ENCODE measurements around the gene TSC22D4.
A peak's percentile ranks its signal among the peaks of the same experiment; 100 is the strongest.
"Not testable (repeated sequence)": the region's sequence is repeated elsewhere in the genome, so short reads cannot be mapped to it uniquely, and the experiment has no call there.

TSC22D4 gene

GRCh38 chr7:100478958-100479660, at the start of gene TSC22D4:
Gene TSC22D4 (minus strand): TSS chr7:100479214. CDS start chr7:100478038, 1,176 bp downstream.
- DNase-seq (ENCODE audit: low read depth) = peak; percentile 96
- Histone ChIP-seq H3K9me3 (ENCODE audit: control insufficient read depth, low read length) (no peaks in the 10 kb centered on the region), H3K9ac (ENCODE audit: low read length) (peak within 1 kb of the TSS; percentile 97), H3K4me3 (ENCODE audit: low read length) (peak within 1 kb of the TSS; percentile 97), H3K4me1 (ENCODE audit: control insufficient read depth, insufficient read depth, low read length) (peaks cover 26% of the 10 kb centered on the region), H3K36me3 (ENCODE audit: control insufficient read depth, insufficient read depth, low read length, severe bottlenecking) (peaks cover 6% of the 10 kb centered on the region), H3K27me3 (replicated peaks; ENCODE audit: control insufficient read depth, insufficient read depth, low read length) (no peaks in the 10 kb centered on the region)

- H3K9ac ChIP-seq (ENCODE audit: low read length); H3K27me3 ChIP-seq (replicated peaks; ENCODE audit: control insufficient read depth, insufficient read depth, low read length); DNase-seq (ENCODE audit: low read depth); H3K4me3 ChIP-seq (ENCODE audit: low read length); H3K4me1 ChIP-seq (ENCODE audit: control insufficient read depth, insufficient read depth, low read length); H3K36me3 ChIP-seq (ENCODE audit: control insufficient read depth, insufficient read depth, low read length, severe bottlenecking); H3K9me3 ChIP-seq (ENCODE audit: control insufficient read depth, low read length): not testable (repeated sequence)
Observed at GRCh38 chr7:100528108-100528866, 49.3 kb upstream of the TSC22D4 start.

DNA sequence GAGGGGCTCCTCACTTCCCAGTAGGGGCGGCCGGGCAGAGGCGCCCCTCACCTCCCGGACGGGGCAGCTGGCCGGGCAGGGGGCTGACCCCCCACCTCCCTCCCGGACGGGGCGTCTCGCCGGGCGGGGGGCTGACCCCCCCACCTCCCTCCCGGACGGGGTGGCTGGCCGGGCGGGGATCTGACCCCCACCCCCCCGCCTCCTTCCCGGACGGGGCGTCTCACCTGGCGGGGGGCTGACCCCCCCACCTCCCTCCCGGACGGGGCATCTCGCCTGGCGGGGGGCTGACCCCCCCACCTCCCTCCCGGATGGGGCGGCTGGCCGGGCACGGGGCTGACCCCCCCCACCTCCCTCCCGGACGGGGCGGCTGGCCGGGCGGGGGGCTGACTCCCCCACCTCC, 44.2 kb upstream of the TSC22D4 start:
- not testable (repeated sequence) for H3K27me3 ChIP-seq (replicated peaks; ENCODE audit: control insufficient read depth, insufficient read depth, low read length); H3K9ac ChIP-seq (ENCODE audit: low read length); H3K4me1 ChIP-seq (ENCODE audit: control insufficient read depth, insufficient read depth, low read length); H3K36me3 ChIP-seq (ENCODE audit: control insufficient read depth, insufficient read depth, low read length, severe bottlenecking); H3K4me3 ChIP-seq (ENCODE audit: low read length); DNase-seq (ENCODE audit: low read depth); H3K9me3 ChIP-seq (ENCODE audit: control insufficient read depth, low read length)

- H3K9me3 ChIP-seq (ENCODE audit: control insufficient read depth, low read length); H3K4me3 ChIP-seq (ENCODE audit: low read length); H3K36me3 ChIP-seq (ENCODE audit: control insufficient read depth, insufficient read depth, low read length, severe bottlenecking); H3K27me3 ChIP-seq (replicated peaks; ENCODE audit: control insufficient read depth, insufficient read depth, low read length); H3K4me1 ChIP-seq (ENCODE audit: control insufficient read depth, insufficient read depth, low read length); H3K9ac ChIP-seq (ENCODE audit: low read length); DNase-seq (ENCODE audit: low read depth): not testable (repeated sequence)
Observed at GRCh38 chr7:100521909-100522593, 43.0 kb upstream of the TSC22D4 start.

GRCh38 chr7:100521076-100521475, 42.1 kb upstream of the TSC22D4 start:
- Histone ChIP-seq H3K27me3 (replicated peaks; ENCODE audit: control insufficient read depth, insufficient read depth, low read length) (no peaks in the 10 kb centered on the region), H3K36me3 (ENCODE audit: control insufficient read depth, insufficient read depth, low read length, severe bottlenecking) (no peaks in the 10 kb centered on the region), H3K9ac (ENCODE audit: low read length) (no peak overlapping the region), H3K4me1 (ENCODE audit: control insufficient read depth, insufficient read depth, low read length) (peaks cover 7% of the 10 kb centered on the region), H3K9me3 (ENCODE audit: control insufficient read depth, low read length) (no peaks in the 10 kb centered on the region), H3K4me3 (ENCODE audit: low read length) (no peak overlapping the region)
- DNase-seq (ENCODE audit: low read depth) = no peak

GRCh38 chr7:100520138-100520537, 41.1 kb upstream of the TSC22D4 start:
- DNase-seq (ENCODE audit: low read depth) = no peak
- Histone ChIP-seq H3K4me3 (ENCODE audit: low read length) (no peak overlapping the region), H3K36me3 (ENCODE audit: control insufficient read depth, insufficient read depth, low read length, severe bottlenecking) (no peaks in the 10 kb centered on the region), H3K27me3 (replicated peaks; ENCODE audit: control insufficient read depth, insufficient read depth, low read length) (no peaks in the 10 kb centered on the region), H3K4me1 (ENCODE audit: control insufficient read depth, insufficient read depth, low read length) (peaks cover 16% of the 10 kb centered on the region), H3K9me3 (ENCODE audit: control insufficient read depth, low read length) (no peaks in the 10 kb centered on the region), H3K9ac (ENCODE audit: low read length) (no peak overlapping the region)

- H3K36me3 ChIP-seq (ENCODE audit: control insufficient read depth, insufficient read depth, low read length, severe bottlenecking) = no peaks in the 10 kb centered on the region
- peaks cover 21% of the 10 kb centered on the region for H3K4me1 ChIP-seq (ENCODE audit: control insufficient read depth, insufficient read depth, low read length)
- H3K9ac ChIP-seq (ENCODE audit: low read length) = no peak overlapping the region
- no peaks in the 10 kb centered on the region for H3K9me3 ChIP-seq (ENCODE audit: control insufficient read depth, low read length)
- no peak overlapping the region for H3K4me3 ChIP-seq (ENCODE audit: low read length)
- H3K27me3 ChIP-seq (replicated peaks; ENCODE audit: control insufficient read depth, insufficient read depth, low read length) = no peaks in the 10 kb centered on the region
- DNase-seq (ENCODE audit: low read depth) = no peak
Observed at GRCh38 chr7:100519580-100519979, 40.6 kb upstream of the TSC22D4 start.

DNA sequence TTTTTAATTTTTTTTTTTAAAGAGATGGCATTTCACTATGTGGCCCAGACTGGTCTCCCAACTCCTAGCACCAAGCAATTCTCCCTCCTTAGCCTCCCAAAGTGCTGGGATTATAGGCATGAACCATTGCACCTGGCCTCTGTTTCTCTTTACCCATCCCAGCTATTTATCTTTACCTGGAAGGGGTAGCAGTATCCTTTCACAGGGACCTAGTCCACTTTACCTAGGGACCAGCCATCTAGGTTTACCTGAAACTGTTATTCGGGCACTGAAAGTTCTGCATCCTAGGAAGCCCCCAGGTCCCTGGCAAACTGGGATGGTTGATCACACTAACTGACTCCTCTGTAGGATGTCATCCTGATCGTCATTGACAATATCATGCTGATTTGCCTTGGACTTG, 38.3 kb upstream of the TSC22D4 start:
- Histone ChIP-seq H3K4me1 (ENCODE audit: control insufficient read depth, insufficient read depth, low read length) (peaks cover 22% of the 10 kb centered on the region), H3K36me3 (ENCODE audit: control insufficient read depth, insufficient read depth, low read length, severe bottlenecking) (no peaks in the 10 kb centered on the region), H3K27me3 (replicated peaks; ENCODE audit: control insufficient read depth, insufficient read depth, low read length) (no peaks in the 10 kb centered on the region), H3K9ac (ENCODE audit: low read length) (no peak overlapping the region), H3K4me3 (ENCODE audit: low read length) (no peak overlapping the region), H3K9me3 (ENCODE audit: control insufficient read depth, low read length) (no peaks in the 10 kb centered on the region)
- no peak for DNase-seq (ENCODE audit: low read depth)

DNA sequence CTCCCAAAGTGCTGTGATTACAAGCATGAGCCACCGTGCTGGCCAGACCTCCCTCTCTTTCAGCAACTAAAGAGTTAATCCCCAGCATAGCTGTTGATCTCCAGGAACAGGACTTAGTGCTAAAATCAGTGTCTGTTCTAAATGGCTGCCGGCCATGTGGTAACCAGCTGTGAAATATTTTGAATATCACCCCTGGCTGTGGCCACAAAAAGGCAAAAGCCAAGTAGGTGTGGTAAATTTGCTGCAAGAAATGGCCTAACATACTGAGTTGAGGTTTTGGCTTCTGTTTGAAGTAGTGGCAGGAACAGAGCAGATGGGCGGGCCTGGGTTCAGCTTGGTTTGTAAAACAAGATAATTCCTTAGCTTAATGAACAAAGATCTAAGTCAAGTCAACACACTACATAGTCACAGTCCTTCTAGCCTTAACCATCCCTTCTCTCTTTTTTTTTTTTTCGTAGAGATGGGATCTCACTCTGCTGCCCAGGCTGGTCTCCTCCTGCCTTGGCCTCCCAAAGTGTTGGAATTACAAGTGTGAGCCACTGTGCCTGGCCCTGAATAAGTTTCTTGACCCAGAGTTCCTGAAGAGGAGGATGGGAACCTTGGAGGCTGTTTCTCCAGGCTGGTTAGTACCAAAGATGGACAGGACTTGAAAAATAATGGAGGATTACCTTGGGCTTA, 37.3 kb upstream of the TSC22D4 start:
- H3K27me3 ChIP-seq (replicated peaks; ENCODE audit: control insufficient read depth, insufficient read depth, low read length) = no peaks in the 10 kb centered on the region
- H3K4me3 ChIP-seq (ENCODE audit: low read length) = no peak overlapping the region
- peaks cover 22% of the 10 kb centered on the region for H3K4me1 ChIP-seq (ENCODE audit: control insufficient read depth, insufficient read depth, low read length)
- no peaks in the 10 kb centered on the region for H3K9me3 ChIP-seq (ENCODE audit: control insufficient read depth, low read length)
- peak; percentile 84 for DNase-seq (ENCODE audit: low read depth)
- no peaks in the 10 kb centered on the region for H3K36me3 ChIP-seq (ENCODE audit: control insufficient read depth, insufficient read depth, low read length, severe bottlenecking)
- no peak overlapping the region for H3K9ac ChIP-seq (ENCODE audit: low read length)

DNA sequence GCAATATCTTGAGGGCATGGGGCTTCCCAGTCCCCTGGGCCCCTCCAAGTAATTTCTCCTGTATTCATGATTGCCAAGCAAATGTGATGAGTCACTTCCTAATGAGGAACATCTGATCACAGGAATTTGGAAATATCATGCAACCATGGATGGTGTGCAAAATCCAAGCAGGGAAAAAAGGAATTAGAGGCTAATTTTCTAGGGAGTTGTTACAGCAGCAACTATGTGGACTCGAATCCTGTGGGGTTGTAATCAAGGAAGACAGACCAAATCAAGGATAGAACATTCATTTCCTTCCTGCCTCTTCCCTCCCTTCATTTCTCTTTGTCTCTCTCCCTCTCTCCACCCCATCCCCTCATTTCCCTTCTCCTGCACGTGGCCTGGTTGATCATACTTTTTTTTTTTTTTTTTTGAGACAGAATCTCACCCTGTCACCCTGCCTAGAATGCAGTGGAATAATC, 36.1 kb upstream of the TSC22D4 start:
- H3K4me3 ChIP-seq (ENCODE audit: low read length) = peak overlapping the region; percentile 31
- peaks cover 22% of the 10 kb centered on the region for H3K4me1 ChIP-seq (ENCODE audit: control insufficient read depth, insufficient read depth, low read length)
- H3K27me3 ChIP-seq (replicated peaks; ENCODE audit: control insufficient read depth, insufficient read depth, low read length) = no peaks in the 10 kb centered on the region
- H3K9ac ChIP-seq (ENCODE audit: low read length) = peak overlapping the region; percentile 48
- H3K9me3 ChIP-seq (ENCODE audit: control insufficient read depth, low read length) = no peaks in the 10 kb centered on the region
- H3K36me3 ChIP-seq (ENCODE audit: control insufficient read depth, insufficient read depth, low read length, severe bottlenecking) = no peaks in the 10 kb centered on the region
- peak; percentile 89 for DNase-seq (ENCODE audit: low read depth)

Measured in adipocyte (in vitro differentiated cells).